SK-N-SH (cell line): ENCODE results near the gene PDCD11.

Experiments
- ELF1 ChIP-seq: IDR thresholded peaks from 2 replicates; pipeline ENCODE4 v1.4.0; 2012
- EZH2phosphoT487 ChIP-seq: fragments of 200-600 bp; sonication (generic); IDR thresholded peaks from 2 replicates; pipeline ENCODE4 v1.6.1; 2017; ENCODE audit warnings: low read depth, mixed run types, mild to moderate bottlenecking, antibody characterized with exemption, moderate library complexity, borderline replicate concordance
- JUND ChIP-seq: IDR thresholded peaks from 2 replicates; pipeline ENCODE4 v1.4.0; 2012
- MXI1 ChIP-seq: IDR thresholded peaks from 2 replicates; pipeline ENCODE4 v1.6.1; 2012; ENCODE audit warnings: mild to moderate bottlenecking, low read depth, low read length, improper control_type of control experiment
- RAD21 ChIP-seq: IDR thresholded peaks from 2 replicates; pipeline ENCODE4 v1.6.1; 2012; ENCODE audit warnings: mild to moderate bottlenecking, low read length
- RFX5 ChIP-seq: IDR thresholded peaks from 2 replicates; pipeline ENCODE4 v1.6.1; 2012; ENCODE audit warnings: mild to moderate bottlenecking, improper control_type of control experiment, low read length
- TF ChIP-seq, protein P1 (sequence below): fragments of 200-600 bp; sonication (generic); IDR thresholded peaks from 2 replicates; pipeline ENCODE4 v1.6.1; 2017; ENCODE audit warnings: antibody characterized with exemption, mild to moderate bottlenecking, moderate library complexity
- TF ChIP-seq, protein P2 (sequence below): IDR thresholded peaks from 2 replicates; pipeline ENCODE4 v1.6.1; 2012; ENCODE audit warnings: mild to moderate bottlenecking, low read depth, low read length, moderate library complexity

DNA sequence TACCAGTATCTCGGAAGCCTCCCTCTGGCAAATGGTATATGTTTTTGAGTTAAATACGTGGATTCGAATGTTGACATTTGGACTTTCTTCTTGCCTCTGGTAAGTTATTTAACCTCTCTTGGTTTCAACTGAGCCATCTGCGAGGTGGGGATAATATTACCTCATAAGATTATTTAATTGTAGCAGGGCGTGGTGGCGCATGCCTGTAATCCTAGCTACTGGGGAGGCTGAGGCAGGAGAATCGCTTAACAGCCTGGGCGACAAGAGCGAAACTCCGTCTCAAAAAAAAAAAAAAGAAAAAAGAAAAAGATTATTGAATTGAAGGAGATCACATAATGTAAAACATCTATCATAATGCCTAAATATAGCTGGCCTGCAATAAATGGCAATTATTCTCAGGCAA is 29.0 kb upstream of the PDCD11 start:
- TF ChIP-seq, protein P1, sequence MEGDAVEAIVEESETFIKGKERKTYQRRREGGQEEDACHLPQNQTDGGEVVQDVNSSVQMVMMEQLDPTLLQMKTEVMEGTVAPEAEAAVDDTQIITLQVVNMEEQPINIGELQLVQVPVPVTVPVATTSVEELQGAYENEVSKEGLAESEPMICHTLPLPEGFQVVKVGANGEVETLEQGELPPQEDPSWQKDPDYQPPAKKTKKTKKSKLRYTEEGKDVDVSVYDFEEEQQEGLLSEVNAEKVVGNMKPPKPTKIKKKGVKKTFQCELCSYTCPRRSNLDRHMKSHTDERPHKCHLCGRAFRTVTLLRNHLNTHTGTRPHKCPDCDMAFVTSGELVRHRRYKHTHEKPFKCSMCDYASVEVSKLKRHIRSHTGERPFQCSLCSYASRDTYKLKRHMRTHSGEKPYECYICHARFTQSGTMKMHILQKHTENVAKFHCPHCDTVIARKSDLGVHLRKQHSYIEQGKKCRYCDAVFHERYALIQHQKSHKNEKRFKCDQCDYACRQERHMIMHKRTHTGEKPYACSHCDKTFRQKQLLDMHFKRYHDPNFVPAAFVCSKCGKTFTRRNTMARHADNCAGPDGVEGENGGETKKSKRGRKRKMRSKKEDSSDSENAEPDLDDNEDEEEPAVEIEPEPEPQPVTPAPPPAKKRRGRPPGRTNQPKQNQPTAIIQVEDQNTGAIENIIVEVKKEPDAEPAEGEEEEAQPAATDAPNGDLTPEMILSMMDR = no peak
- TF ChIP-seq MXI1 = no peak
- no peak for TF ChIP-seq RFX5
- TF ChIP-seq ELF1 = no peak
- no peak for TF ChIP-seq JUND
- TF ChIP-seq, protein P2, sequence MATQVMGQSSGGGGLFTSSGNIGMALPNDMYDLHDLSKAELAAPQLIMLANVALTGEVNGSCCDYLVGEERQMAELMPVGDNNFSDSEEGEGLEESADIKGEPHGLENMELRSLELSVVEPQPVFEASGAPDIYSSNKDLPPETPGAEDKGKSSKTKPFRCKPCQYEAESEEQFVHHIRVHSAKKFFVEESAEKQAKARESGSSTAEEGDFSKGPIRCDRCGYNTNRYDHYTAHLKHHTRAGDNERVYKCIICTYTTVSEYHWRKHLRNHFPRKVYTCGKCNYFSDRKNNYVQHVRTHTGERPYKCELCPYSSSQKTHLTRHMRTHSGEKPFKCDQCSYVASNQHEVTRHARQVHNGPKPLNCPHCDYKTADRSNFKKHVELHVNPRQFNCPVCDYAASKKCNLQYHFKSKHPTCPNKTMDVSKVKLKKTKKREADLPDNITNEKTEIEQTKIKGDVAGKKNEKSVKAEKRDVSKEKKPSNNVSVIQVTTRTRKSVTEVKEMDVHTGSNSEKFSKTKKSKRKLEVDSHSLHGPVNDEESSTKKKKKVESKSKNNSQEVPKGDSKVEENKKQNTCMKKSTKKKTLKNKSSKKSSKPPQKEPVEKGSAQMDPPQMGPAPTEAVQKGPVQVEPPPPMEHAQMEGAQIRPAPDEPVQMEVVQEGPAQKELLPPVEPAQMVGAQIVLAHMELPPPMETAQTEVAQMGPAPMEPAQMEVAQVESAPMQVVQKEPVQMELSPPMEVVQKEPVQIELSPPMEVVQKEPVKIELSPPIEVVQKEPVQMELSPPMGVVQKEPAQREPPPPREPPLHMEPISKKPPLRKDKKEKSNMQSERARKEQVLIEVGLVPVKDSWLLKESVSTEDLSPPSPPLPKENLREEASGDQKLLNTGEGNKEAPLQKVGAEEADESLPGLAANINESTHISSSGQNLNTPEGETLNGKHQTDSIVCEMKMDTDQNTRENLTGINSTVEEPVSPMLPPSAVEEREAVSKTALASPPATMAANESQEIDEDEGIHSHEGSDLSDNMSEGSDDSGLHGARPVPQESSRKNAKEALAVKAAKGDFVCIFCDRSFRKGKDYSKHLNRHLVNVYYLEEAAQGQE = no peak
- TF ChIP-seq EZH2phosphoT487 = no peak
- no peak for TF ChIP-seq RAD21
